GM18520 (cell line): Measurements from ENCODE around the gene TP53AIP1.

Experiments used
- ATAC-seq: cut with Tn5 transposase; IDR thresholded peaks from one replicate; pipeline ENCODE4 v1.9.1; 2021; ENCODE audit not compliant: unreplicated experiment

TP53AIP1 gene

GRCh38 chr11:128946648-128947047, 4.0 kb upstream of the TP53AIP1 start:
- no peak for ATAC-seq

- ATAC-seq = no peak
These were observed 831 bp upstream of the TP53AIP1 start for GRCh38 chr11:128943428-128943976.

GRCh38 chr11:128942272-128942612, 429 bp downstream of the TP53AIP1 start:
- no peak for ATAC-seq

DNA sequence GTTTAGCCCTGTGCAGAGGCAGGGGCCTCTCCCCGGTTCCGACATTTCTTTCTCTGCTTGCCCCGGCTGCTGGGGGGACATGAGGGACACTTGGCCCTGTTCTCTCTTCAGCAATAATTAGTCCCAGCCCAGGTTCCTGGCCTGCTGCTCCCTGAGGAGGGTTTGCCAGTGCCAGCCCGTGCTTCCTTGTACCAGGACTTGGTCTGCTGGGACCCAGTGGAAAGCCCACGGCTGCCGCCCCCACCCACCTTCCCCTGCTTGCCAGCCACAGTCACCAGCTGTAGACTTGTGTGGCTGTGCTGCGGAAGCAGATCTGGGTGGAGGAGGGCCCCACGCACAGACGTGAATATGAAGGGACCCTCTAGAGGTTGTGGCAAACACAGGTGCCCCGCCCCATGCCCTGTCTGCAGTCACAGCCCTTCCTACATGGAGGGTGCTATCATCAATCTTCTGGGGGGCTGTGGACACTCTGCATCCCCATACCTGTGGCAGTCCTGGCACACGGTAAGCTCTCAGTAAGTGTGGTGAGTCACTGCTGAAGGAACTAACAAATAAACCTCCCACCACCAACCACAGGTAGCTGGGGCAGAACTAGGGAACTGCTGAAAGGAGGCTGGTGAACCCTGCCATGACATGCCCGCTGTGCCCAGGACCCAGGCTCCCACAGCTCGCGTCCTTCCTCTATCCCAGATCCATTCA, 949 bp downstream of the TP53AIP1 start:
- ATAC-seq = no peak

DNA sequence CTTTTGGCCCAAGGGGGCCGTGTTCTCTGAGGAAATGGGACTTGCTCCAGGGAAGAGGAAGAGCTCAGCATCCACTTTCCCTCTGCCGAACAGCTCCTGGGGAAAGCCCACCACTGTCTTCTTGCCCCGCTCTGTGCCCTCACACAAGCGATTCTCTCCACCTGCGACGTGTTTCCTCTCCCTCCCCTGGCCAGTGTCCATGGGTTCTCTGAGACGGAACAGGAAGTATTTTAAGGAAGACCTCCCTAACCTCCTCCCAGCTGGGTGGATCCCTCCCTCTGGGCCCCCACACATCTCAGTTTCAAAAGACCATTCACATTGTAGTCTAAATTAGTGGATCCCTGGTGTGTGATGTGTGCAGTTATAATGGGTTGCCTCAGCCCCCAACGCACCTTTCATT, 1.6 kb downstream of the TP53AIP1 start:
- no peak for ATAC-seq

GRCh38 chr11:128940603-128941002, 2.1 kb downstream of the TP53AIP1 start:
- no peak for ATAC-seq

DNA sequence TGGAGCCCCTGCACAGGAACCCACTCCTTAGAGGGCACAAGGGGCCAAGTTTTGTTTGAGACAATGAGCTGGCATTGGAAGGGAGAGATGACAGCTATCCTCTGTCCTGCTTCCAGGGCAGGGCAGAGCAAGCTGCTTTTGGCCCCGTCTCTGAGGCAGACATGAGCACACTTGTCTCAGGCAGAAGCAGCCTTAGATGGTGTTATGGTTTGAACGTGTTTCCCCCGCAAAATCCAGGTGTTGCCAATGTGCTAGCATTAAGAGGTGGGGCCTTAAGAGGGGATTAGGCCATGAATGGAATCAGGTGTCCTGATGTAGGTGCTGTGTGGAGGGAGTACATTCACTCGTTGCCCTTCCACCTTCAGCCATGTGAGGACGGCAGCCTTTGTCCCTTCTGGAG, 2.5 kb downstream of the TP53AIP1 start:
- ATAC-seq = no peak

DNA sequence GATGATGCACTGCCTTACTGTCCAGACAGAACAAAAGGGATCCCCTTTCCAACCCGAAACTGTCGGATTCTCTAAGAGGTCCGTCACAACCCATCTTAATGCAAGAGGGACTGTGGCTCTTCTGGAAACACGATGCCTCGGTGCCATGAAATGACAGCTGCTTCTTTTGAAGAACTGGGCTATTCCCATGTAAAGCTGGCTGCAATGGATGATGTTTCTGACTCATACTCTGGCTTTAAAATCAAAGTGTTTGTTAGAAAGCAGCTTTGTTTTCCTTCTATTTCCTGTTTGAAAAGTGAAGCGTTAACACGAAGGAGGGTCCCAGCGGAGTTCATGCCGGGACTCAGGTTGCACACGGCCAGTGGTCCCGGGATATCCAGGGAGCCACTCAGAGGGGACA, 3.1 kb downstream of the TP53AIP1 start:
- no peak for ATAC-seq

GRCh38 chr11:128938156-128938885, 4.3 kb downstream of the TP53AIP1 start:
- ATAC-seq = no peak

DNA sequence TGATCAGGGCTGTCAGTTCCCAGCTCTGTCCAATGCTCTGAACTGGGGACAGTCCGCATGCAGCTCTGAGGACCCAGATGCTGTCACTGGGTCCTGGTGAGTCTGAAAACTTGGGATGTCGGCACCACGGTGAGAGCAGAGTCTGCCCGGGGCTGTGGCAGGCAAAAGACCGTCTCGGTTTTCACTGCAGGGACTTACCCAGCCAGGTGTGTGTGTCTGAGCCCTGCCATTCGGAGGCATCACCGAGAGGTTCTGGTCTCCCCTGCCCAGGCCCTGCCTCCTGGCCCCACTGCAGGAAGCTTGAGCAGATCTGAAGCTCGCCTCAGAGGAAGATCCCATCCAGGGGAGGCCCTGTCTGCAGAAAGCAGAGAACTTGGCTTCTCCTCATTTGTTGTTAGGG, 5.2 kb downstream of the TP53AIP1 start:
- ATAC-seq = no peak

DNA sequence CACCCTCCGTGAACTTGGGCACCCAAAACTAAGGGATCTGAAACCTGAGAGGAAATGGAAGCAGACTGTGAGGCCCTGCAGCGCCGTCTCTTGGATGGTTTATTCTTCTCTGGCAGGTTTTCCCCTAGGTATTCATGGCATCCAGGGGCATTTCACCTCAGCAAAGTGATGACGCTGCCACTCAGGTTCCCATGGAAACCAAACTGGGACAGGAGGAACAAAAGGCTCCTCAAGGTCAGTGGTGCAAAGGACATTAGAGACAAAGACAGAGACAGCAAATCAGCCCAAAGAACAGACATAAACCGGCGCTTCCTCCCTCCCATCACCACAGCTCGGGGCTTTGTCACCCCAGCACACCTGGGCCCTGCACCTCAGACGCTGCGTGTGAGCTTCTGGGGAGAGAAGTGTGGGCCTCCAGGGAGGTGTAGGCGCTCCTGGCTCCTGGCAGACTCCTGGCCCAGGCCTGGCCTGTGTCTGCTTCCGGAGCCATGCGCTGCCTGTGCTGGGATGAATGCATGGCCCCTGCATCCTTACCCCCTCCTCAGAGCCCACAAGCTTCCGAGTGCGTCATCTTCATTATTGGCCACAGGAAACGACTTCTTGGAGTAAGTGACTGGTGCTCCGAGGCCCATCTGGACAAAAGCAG, 5.9 kb downstream of the TP53AIP1 start:
- ATAC-seq = no peak

- ATAC-seq = no peak
These were observed 7.7 kb downstream of the TP53AIP1 start for GRCh38 chr11:128934926-128935325.

- ATAC-seq = no peak
These were observed 8.3 kb downstream of the TP53AIP1 start for GRCh38 chr11:128934351-128934750.

- no peak for ATAC-seq
These were observed 9.0 kb downstream of the TP53AIP1 start for GRCh38 chr11:128933481-128934178.

DNA sequence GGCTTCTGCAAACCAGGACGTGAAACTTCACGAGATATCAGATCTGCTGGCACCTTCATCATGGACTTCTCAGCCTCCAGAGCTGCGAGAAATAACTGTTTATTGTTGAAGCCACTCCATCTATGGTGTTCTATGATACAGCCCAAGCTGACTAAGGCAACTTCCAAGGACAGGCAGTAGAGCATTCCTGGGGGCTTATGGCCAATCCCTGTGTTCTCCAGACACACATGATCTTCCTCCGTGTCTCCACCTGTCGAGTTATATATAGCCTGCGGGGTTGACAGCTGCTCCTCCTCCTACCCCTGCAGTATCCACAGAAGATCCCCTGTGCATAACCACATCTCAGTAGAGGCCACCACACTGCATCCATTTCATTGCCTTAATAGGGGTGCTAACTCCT, 11.0 kb downstream of the TP53AIP1 start:
- ATAC-seq = no peak

DNA sequence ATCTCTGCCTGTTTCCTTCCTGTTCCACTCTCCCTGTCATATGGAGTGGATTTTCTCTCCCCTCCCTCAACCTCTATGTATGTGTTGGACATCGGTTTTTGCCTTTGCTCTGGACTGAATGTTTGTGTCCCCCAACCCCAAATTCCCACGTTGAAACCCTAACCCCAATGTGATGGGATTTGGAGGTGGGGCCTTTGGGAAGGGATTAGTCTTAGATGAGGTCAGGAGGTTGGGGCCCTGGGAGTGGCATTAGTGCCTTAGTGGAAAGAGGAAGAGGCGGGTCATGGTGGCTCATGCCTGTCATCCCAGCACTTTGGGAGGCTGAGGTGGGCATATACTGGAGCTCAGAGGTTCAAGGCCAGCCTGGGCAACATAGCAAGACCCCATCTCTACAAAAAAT, 11.6 kb downstream of the TP53AIP1 start:
- no peak for ATAC-seq

DNA sequence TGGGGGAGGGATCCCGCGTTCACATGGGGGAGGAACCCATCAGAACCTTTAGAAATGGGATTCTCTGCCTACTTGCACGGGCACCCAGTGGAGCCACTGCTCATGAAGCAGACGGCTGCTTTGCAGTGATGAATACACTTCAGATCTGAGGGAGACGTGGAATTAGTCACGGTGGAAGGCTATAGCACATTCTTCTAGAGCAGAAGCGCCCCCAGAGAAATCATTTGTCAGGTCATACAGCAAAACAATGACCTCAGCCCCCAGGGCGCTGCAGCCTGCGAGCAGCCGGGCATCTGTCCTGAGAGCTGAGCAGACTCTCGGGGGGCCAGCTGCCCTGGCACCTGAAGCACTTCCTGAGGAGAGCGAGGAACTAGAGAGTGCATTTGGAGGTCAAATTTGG, 12.7 kb downstream of the TP53AIP1 start:
- no peak for ATAC-seq

DNA sequence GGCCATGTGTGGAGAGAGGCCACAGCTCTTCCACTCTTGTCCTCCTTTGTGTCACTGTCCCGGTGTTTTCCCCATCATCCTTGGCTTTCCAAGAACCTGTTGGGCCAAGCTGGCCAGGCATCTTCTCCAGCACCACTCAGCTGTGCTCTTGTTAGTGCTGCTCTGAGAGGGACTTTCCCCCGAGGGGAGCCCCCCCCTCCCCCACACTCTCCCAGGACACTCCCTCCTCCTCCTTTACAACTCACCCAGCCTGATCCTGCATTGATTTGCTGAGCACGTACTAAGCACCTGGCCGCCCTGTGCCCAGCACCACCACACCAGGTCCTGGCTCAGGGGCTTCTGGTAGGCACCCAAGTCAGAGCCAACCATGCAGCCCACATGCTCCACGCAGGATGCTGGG, 13.2 kb downstream of the TP53AIP1 start:
- ATAC-seq = no peak

- ATAC-seq = peak; percentile 98
These were observed 14.3 kb downstream of the TP53AIP1 start for GRCh38 chr11:128928400-128928799.

- ATAC-seq = no peak
These were observed 14.9 kb downstream of the TP53AIP1 start for GRCh38 chr11:128927683-128928336.

DNA sequence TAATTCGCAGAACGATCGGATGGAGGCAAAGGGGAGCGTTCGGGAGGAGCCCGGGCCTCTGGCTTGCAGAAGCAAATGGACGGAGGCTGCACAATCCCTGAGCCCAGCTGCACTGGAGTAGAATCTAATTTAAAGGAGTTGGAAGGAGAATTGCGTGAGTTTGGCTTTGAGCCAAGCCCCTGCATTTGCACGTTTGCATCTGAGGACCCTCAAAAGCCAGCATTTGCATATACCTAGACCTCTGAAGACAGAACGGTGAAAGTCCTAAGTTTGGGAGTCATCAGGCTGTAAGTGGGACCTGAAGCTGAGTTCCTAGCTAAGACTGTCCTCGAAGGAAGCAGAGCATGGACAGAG, 15.6 kb downstream of the TP53AIP1 start:
- no peak for ATAC-seq
